ENCODE results near the gene SOCS4.
"Not testable (repeated sequence)": the region's sequence is repeated elsewhere in the genome, so short reads cannot be mapped to it uniquely, and the experiment has no call there.

SOCS4 gene

GRCh38 chr14:55052269-55052930 is 25.4 kb downstream of the SOCS4 start:
- Histone ChIP-seq H3K9me3 (ENCODE audit: control insufficient read depth, insufficient read depth, low read length) (no peaks in the 10 kb centered on the region), H3K4me1 (ENCODE audit: control insufficient read depth, insufficient read depth, low read length) (peaks cover 14% of the 10 kb centered on the region), H3K27ac (ENCODE audit: low read depth, low read length) (peak overlapping the region; percentile 100), H3K27me3 (ENCODE audit: control insufficient read depth, insufficient read depth, low read length) (no peaks in the 10 kb centered on the region), H3K4me3 (ENCODE audit: low read depth, low read length) (peak overlapping the region; percentile 94), H3K36me3 (ENCODE audit: control insufficient read depth, insufficient read depth, low read length) (peaks cover 31% of the 10 kb centered on the region), H3K9ac (ENCODE audit: low read depth, low read length) (peak overlapping the region; percentile 100)

GRCh38 chr14:55053018-55053417 is 26.0 kb downstream of the SOCS4 start:
- Histone ChIP-seq H3K36me3 (ENCODE audit: control insufficient read depth, insufficient read depth, low read length) (peaks cover 34% of the 10 kb centered on the region), H3K4me3 (ENCODE audit: low read depth, low read length) (peak overlapping the region; percentile 94), H3K27me3 (ENCODE audit: control insufficient read depth, insufficient read depth, low read length) (no peaks in the 10 kb centered on the region), H3K4me1 (ENCODE audit: control insufficient read depth, insufficient read depth, low read length) (peaks cover 14% of the 10 kb centered on the region), H3K27ac (ENCODE audit: low read depth, low read length) (peak overlapping the region; percentile 100), H3K9ac (ENCODE audit: low read depth, low read length) (peak overlapping the region; percentile 100), H3K9me3 (ENCODE audit: control insufficient read depth, insufficient read depth, low read length) (no peaks in the 10 kb centered on the region)

DNA sequence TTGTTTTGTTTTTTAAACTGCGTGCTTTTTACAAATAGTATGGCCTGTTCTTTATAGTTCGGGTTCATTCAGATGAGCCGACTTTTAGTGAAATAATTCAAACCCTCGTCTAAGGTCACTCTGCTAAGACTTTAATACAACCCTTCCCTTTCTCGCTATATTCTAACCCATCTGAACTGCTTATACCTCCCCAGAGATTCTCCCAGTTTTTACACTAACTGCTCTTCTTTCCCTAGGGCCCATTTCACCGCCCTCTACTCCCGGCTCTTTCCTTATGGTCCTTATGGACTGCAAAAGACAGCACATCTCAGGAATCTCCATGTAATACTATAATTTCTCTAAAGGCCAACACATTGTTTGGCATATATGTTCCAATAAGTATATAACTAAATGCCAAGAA is 26.5 kb downstream of the SOCS4 start:
- H3K36me3 ChIP-seq (ENCODE audit: control insufficient read depth, insufficient read depth, low read length): peaks cover 38% of the 10 kb centered on the region
- peaks cover 14% of the 10 kb centered on the region for H3K4me1 ChIP-seq (ENCODE audit: control insufficient read depth, insufficient read depth, low read length)
- H3K27ac ChIP-seq (ENCODE audit: low read depth, low read length): no peak overlapping the region
- H3K9ac ChIP-seq (ENCODE audit: low read depth, low read length): no peak overlapping the region
- no peaks in the 10 kb centered on the region for H3K9me3 ChIP-seq (ENCODE audit: control insufficient read depth, insufficient read depth, low read length)
- peak overlapping the region; percentile 94 for H3K4me3 ChIP-seq (ENCODE audit: low read depth, low read length)
- H3K27me3 ChIP-seq (ENCODE audit: control insufficient read depth, insufficient read depth, low read length): no peaks in the 10 kb centered on the region

- Histone ChIP-seq H3K4me1 (ENCODE audit: control insufficient read depth, insufficient read depth, low read length) (peaks cover 14% of the 10 kb centered on the region), H3K4me3 (ENCODE audit: low read depth, low read length) (no peak overlapping the region), H3K36me3 (ENCODE audit: control insufficient read depth, insufficient read depth, low read length) (peaks cover 41% of the 10 kb centered on the region), H3K27ac (ENCODE audit: low read depth, low read length) (no peak overlapping the region), H3K27me3 (ENCODE audit: control insufficient read depth, insufficient read depth, low read length) (no peaks in the 10 kb centered on the region), H3K9ac (ENCODE audit: low read depth, low read length) (no peak overlapping the region), H3K9me3 (ENCODE audit: control insufficient read depth, insufficient read depth, low read length) (no peaks in the 10 kb centered on the region)
Measured at GRCh38 chr14:55054098-55054497, 27.1 kb downstream of the SOCS4 start.

DNA sequence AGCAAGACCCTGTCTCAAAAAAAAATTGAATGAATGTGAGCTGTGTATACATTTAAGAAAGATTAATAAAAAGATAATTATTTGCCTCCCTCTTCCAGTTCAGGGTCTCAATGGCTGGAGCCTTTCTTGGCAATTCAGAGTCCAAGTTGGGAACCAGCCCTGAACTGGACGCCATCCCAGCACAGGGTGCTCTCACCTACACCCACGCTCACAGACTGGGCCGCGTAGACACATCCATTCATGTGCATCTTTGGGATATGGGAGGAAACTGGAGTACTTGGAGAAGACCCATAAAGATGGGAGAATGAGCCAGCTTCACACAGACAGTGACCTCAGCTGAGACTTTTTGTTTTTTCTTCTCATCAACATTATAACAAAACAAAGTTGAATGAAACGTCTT is 30.9 kb downstream of the SOCS4 start:
- H3K9me3 ChIP-seq (ENCODE audit: control insufficient read depth, insufficient read depth, low read length): no peaks in the 10 kb centered on the region
- no peak overlapping the region for H3K9ac ChIP-seq (ENCODE audit: low read depth, low read length)
- peaks cover 11% of the 10 kb centered on the region for H3K4me1 ChIP-seq (ENCODE audit: control insufficient read depth, insufficient read depth, low read length)
- H3K27me3 ChIP-seq (ENCODE audit: control insufficient read depth, insufficient read depth, low read length): no peaks in the 10 kb centered on the region
- H3K36me3 ChIP-seq (ENCODE audit: control insufficient read depth, insufficient read depth, low read length): peaks cover 72% of the 10 kb centered on the region
- no peak overlapping the region for H3K4me3 ChIP-seq (ENCODE audit: low read depth, low read length)
- H3K27ac ChIP-seq (ENCODE audit: low read depth, low read length): no peak overlapping the region

GRCh38 chr14:55059333-55059732 is 32.3 kb downstream of the SOCS4 start:
- H3K4me1 ChIP-seq (ENCODE audit: control insufficient read depth, insufficient read depth, low read length): 0 out of 2 replicates have a peak, but pooled peaks cover 2% of the 10 kb centered on the region
- H3K27me3 ChIP-seq (ENCODE audit: control insufficient read depth, insufficient read depth, low read length): no peaks in the 10 kb centered on the region
- H3K36me3 ChIP-seq (ENCODE audit: control insufficient read depth, insufficient read depth, low read length): peaks cover 74% of the 10 kb centered on the region

GRCh38 chr14:55062517-55063351 is 35.7 kb downstream of the SOCS4 start:
- H3K9ac ChIP-seq (ENCODE audit: low read depth, low read length): no peak overlapping the region
- no peaks in the 10 kb centered on the region for H3K9me3 ChIP-seq (ENCODE audit: control insufficient read depth, insufficient read depth, low read length)
- H3K27me3 ChIP-seq (ENCODE audit: control insufficient read depth, insufficient read depth, low read length): no peaks in the 10 kb centered on the region
- H3K27ac ChIP-seq (ENCODE audit: low read depth, low read length): no peak overlapping the region
- H3K36me3 ChIP-seq (ENCODE audit: control insufficient read depth, insufficient read depth, low read length): peaks cover 78% of the 10 kb centered on the region
- H3K4me3 ChIP-seq (ENCODE audit: low read depth, low read length): no peak overlapping the region
- no peaks in the 10 kb centered on the region for H3K4me1 ChIP-seq (ENCODE audit: control insufficient read depth, insufficient read depth, low read length)

More at GRCh38 chr14:55059333-55059732, 32.3 kb downstream of the SOCS4 start:
- H3K9ac ChIP-seq (ENCODE audit: low read depth, low read length): no peak overlapping the region
- no peak overlapping the region for H3K27ac ChIP-seq (ENCODE audit: low read depth, low read length)
- H3K9me3 ChIP-seq (ENCODE audit: control insufficient read depth, insufficient read depth, low read length): no peaks in the 10 kb centered on the region
- no peak overlapping the region for H3K4me3 ChIP-seq (ENCODE audit: low read depth, low read length)

GRCh38 chr14:55064896-55065295 is 37.9 kb downstream of the SOCS4 start:
- not testable (repeated sequence) for H3K27me3 ChIP-seq (ENCODE audit: control insufficient read depth, insufficient read depth, low read length); H3K4me1 ChIP-seq (ENCODE audit: control insufficient read depth, insufficient read depth, low read length); H3K9ac ChIP-seq (ENCODE audit: low read depth, low read length); H3K9me3 ChIP-seq (ENCODE audit: control insufficient read depth, insufficient read depth, low read length); H3K4me3 ChIP-seq (ENCODE audit: low read depth, low read length); H3K27ac ChIP-seq (ENCODE audit: low read depth, low read length)
- H3K36me3 ChIP-seq (ENCODE audit: control insufficient read depth, insufficient read depth, low read length): peaks cover 65% of the 10 kb centered on the region

GRCh38 chr14:55065411-55065810 is 38.4 kb downstream of the SOCS4 start:
- H3K36me3 ChIP-seq (ENCODE audit: control insufficient read depth, insufficient read depth, low read length): peaks cover 64% of the 10 kb centered on the region
- H3K4me3 ChIP-seq (ENCODE audit: low read depth, low read length): no peak overlapping the region
- no peaks in the 10 kb centered on the region for H3K9me3 ChIP-seq (ENCODE audit: control insufficient read depth, insufficient read depth, low read length)
- no peaks in the 10 kb centered on the region for H3K27me3 ChIP-seq (ENCODE audit: control insufficient read depth, insufficient read depth, low read length)
- no peak overlapping the region for H3K27ac ChIP-seq (ENCODE audit: low read depth, low read length)
- no peaks in the 10 kb centered on the region for H3K4me1 ChIP-seq (ENCODE audit: control insufficient read depth, insufficient read depth, low read length)
- H3K9ac ChIP-seq (ENCODE audit: low read depth, low read length): no peak overlapping the region

GRCh38 chr14:55066223-55066622 is 39.2 kb downstream of the SOCS4 start:
- H3K27ac ChIP-seq (ENCODE audit: low read depth, low read length): no peak overlapping the region

GRCh38 chr14:55070981-55071411 is 44.0 kb downstream of the SOCS4 start:
- H3K27ac ChIP-seq (ENCODE audit: low read depth, low read length): no peak overlapping the region

More at GRCh38 chr14:55066223-55066622, 39.2 kb downstream of the SOCS4 start:
- no peak overlapping the region for H3K4me3 ChIP-seq (ENCODE audit: low read depth, low read length)
- H3K9me3 ChIP-seq (ENCODE audit: control insufficient read depth, insufficient read depth, low read length): no peaks in the 10 kb centered on the region
- no peaks in the 10 kb centered on the region for H3K27me3 ChIP-seq (ENCODE audit: control insufficient read depth, insufficient read depth, low read length)
- no peaks in the 10 kb centered on the region for H3K4me1 ChIP-seq (ENCODE audit: control insufficient read depth, insufficient read depth, low read length)
- H3K36me3 ChIP-seq (ENCODE audit: control insufficient read depth, insufficient read depth, low read length): peaks cover 56% of the 10 kb centered on the region
- no peak overlapping the region for H3K9ac ChIP-seq (ENCODE audit: low read depth, low read length)

More at GRCh38 chr14:55070981-55071411, 44.0 kb downstream of the SOCS4 start:
- Histone ChIP-seq H3K4me3 (ENCODE audit: low read depth, low read length) (no peak overlapping the region), H3K4me1 (ENCODE audit: control insufficient read depth, insufficient read depth, low read length) (0 out of 2 replicates have a peak, but pooled peaks cover 5% of the 10 kb centered on the region), H3K9ac (ENCODE audit: low read depth, low read length) (no peak overlapping the region), H3K36me3 (ENCODE audit: control insufficient read depth, insufficient read depth, low read length) (peaks cover 9% of the 10 kb centered on the region), H3K9me3 (ENCODE audit: control insufficient read depth, insufficient read depth, low read length) (no peaks in the 10 kb centered on the region), H3K27me3 (ENCODE audit: control insufficient read depth, insufficient read depth, low read length) (no peaks in the 10 kb centered on the region)

All from HUES48 (cell line).